Neural cell (in vitro differentiated cells): ENCODE data around the gene TLE2. TPM values are rescaled to one million over a fixed set of nuclear protein-coding genes. Genes with fewer than 3 reads are reported as not detected.

Experiments used
- H2AFZ ChIP-seq: fragments of 200-600, 300-800 bp; sonication (generic), shearing (Covaris generic); 2 replicates; pipeline ENCODE4 v1.6.0; 2014; ENCODE audit warnings: low read depth, mild to moderate bottlenecking, antibody characterized with exemption, low read length, moderate library complexity
- H3F3A ChIP-seq: fragments of 200-600 bp; shearing (Covaris generic); 2 replicates; pipeline ENCODE4 v1.6.1; 2016; ENCODE audit warnings: mild to moderate bottlenecking, moderate library complexity, mixed read lengths, antibody characterized with exemption, low read length; ENCODE audit not compliant: insufficient read depth, poor library complexity, severe bottlenecking
- H3K27ac ChIP-seq: fragments of 200-600, 300-800 bp; sonication (generic), shearing (Covaris generic); 2 replicates; pipeline ENCODE4 v1.5.1; 2014; ENCODE audit warnings: mild to moderate bottlenecking, low read length, moderate library complexity
- H3K27me3 ChIP-seq: fragments of 300-800, 200-600 bp; sonication (generic), shearing (Covaris generic); 2 replicates; pipeline ENCODE4 v1.6.0; 2014; ENCODE audit warnings: mild to moderate bottlenecking, low read depth, low read length, moderate library complexity; ENCODE audit not compliant: insufficient read depth
- H3K36me3 ChIP-seq: fragments of 300-800, 200-600 bp; sonication (generic), shearing (Covaris generic); 2 replicates; pipeline ENCODE4 v1.5.1; 2014; ENCODE audit warnings: mild to moderate bottlenecking, antibody characterized with exemption, low read length, moderate library complexity; ENCODE audit not compliant: insufficient read depth
- H3K4me2 ChIP-seq: fragments of 300-800, 200-600 bp; sonication (generic), shearing (Covaris generic); 2 replicates; pipeline ENCODE4 v1.6.0; 2014; ENCODE audit warnings: mild to moderate bottlenecking, low read length
- H3K4me3 ChIP-seq: fragments of 300-800, 200-600 bp; sonication (generic), shearing (Covaris generic); 2 replicates; pipeline ENCODE4 v1.5.1; 2014; ENCODE audit warnings: mild to moderate bottlenecking, low read length, moderate library complexity
- H3K79me2 ChIP-seq: fragments of 200-600 bp; shearing (Covaris generic); replicated peaks from 2 replicates; pipeline ENCODE4 v1.6.0; 2014; ENCODE audit warnings: mild to moderate bottlenecking, low read length, moderate library complexity; ENCODE audit not compliant: insufficient read depth
- H3K9ac ChIP-seq: fragments of 300-800, 200-600 bp; sonication (generic), shearing (Covaris generic); 2 replicates; pipeline ENCODE4 v1.6.1; 2016; ENCODE audit warnings: mild to moderate bottlenecking, low read length, mixed read lengths
- H3K9me2 ChIP-seq: fragments of 200-600 bp; shearing (Covaris generic); 2 replicates; pipeline ENCODE4 v1.6.1; 2016; ENCODE audit warnings: mild to moderate bottlenecking, low read length, mixed read lengths; ENCODE audit not compliant: insufficient read depth
- H3K9me3 ChIP-seq: fragments of 200-600, 300-800 bp; sonication (generic), shearing (Covaris generic); 2 replicates; pipeline ENCODE4 v1.6.1; 2016; ENCODE audit warnings: mild to moderate bottlenecking, mixed run types, low read length, moderate library complexity, mixed read lengths
- H4K20me1 ChIP-seq: fragments of 200-600 bp; shearing (Covaris generic); 2 replicates; pipeline ENCODE4 v1.6.1; 2016; ENCODE audit warnings: mild to moderate bottlenecking, mixed run types; ENCODE audit not compliant: insufficient read depth
- CTCF ChIP-seq: fragments of 450-650 bp; IDR thresholded peaks from 2 replicates; pipeline ENCODE4 v1.5.1; 2014; ENCODE audit warnings: antibody characterized with exemption, mild to moderate bottlenecking, moderate library complexity; ENCODE audit not compliant: poor library complexity, severe bottlenecking
- EP300 ChIP-seq: fragments of 450-650 bp; conservative IDR thresholded peaks from 2 replicates; pipeline ENCODE4 v1.6.1; 2014; ENCODE audit warnings: antibody characterized with exemption, mild to moderate bottlenecking, moderate library complexity; ENCODE audit not compliant: poor library complexity, severe bottlenecking
- EZH2 ChIP-seq: fragments of 200-600, 300-800 bp; shearing (Covaris generic), sonication (generic); IDR thresholded peaks from 2 replicates; pipeline ENCODE4 v1.6.1; 2014; ENCODE audit warnings: antibody characterized with exemption, low read length, borderline replicate concordance, mild to moderate bottlenecking; ENCODE audit not compliant: insufficient read depth, poor library complexity, severe bottlenecking
- MXI1 ChIP-seq: fragments of 450-650 bp; conservative IDR thresholded peaks from 2 replicates; pipeline ENCODE4 v1.6.1; 2014; ENCODE audit warnings: antibody characterized with exemption, mild to moderate bottlenecking; ENCODE audit not compliant: poor library complexity, severe bottlenecking
- POLR2AphosphoS5 ChIP-seq: IDR thresholded peaks from 2 replicates; pipeline ENCODE4 v1.6.1; 2012
- RAD21 ChIP-seq: fragments of 450-650 bp; conservative IDR thresholded peaks from 2 replicates; pipeline ENCODE4 v1.6.1; 2014; ENCODE audit warnings: antibody characterized with exemption, mild to moderate bottlenecking, moderate library complexity
- REST ChIP-seq: IDR thresholded peaks from 2 replicates; pipeline ENCODE4 v1.6.1; 2012; ENCODE audit warnings: borderline replicate concordance
- SMC3 ChIP-seq: fragments of 450-650 bp; conservative IDR thresholded peaks from 2 replicates; pipeline ENCODE4 v1.6.1; 2014; ENCODE audit warnings: antibody characterized with exemption, mild to moderate bottlenecking, moderate library complexity; ENCODE audit not compliant: poor library complexity
- TAF1 ChIP-seq: IDR thresholded peaks from 2 replicates; pipeline ENCODE4 v1.6.1; 2012; ENCODE audit warnings: low read depth
- polyA plus RNA-seq: library from polyadenylated mRNA; depleted of rRNA; stranded (reverse); fragments of >200 nt; gene quantifications from 2 replicates; pipeline ENCODE4 v1.2.3, GENCODE V29; 2014

Gene TLE2
- polyA plus RNA-seq, 1 donor from 2014 or later = 7.0 TPM

GRCh38 chr19:3046698-3047495, 17.8 kb upstream of the TLE2 start:
- Histone ChIP-seq H3K27ac (no peak overlapping the region), H3K36me3 (no peaks in the 10 kb centered on the region), H3K79me2 (no peaks in the 10 kb centered on the region), H3K9me3 (no peaks in the 10 kb centered on the region), H3F3A (no peaks in the 10 kb centered on the region), H2AFZ (no peak overlapping the region), H3K9ac (peak overlapping the region; percentile 36), H3K4me2 (no peak overlapping the region), H4K20me1 (no peaks in the 10 kb centered on the region), H3K9me2 (no peaks in the 10 kb centered on the region), H3K4me3 (peak overlapping the region; percentile 46), H3K27me3 (peaks cover 38% of the 10 kb centered on the region)
- TF ChIP-seq REST (no peak), MXI1 (no peak), RAD21 (no peak), TAF1 (no peak), CTCF (no peak), EZH2 (no peak), POLR2AphosphoS5 (no peak), EP300 (no peak), SMC3 (no peak)

GRCh38 chr19:3045885-3046697, 17.0 kb upstream of the TLE2 start:
- TF ChIP-seq RAD21 (no peak), EP300 (no peak), TAF1 (no peak), EZH2 (no peak), MXI1 (no peak), POLR2AphosphoS5 (no peak), REST (no peak), CTCF (no peak), SMC3 (no peak)
- H2AFZ ChIP-seq = no peak overlapping the region
- H3K9me2 ChIP-seq = no peaks in the 10 kb centered on the region
- H3K27ac ChIP-seq = no peak overlapping the region
- H3K36me3 ChIP-seq = no peaks in the 10 kb centered on the region
- no peaks in the 10 kb centered on the region for H4K20me1 ChIP-seq
- peak overlapping the region; percentile 36 for H3K9ac ChIP-seq
- peaks cover 46% of the 10 kb centered on the region for H3K27me3 ChIP-seq
- H3F3A ChIP-seq = no peaks in the 10 kb centered on the region
- H3K79me2 ChIP-seq = no peaks in the 10 kb centered on the region
- H3K4me3 ChIP-seq = peak overlapping the region; percentile 46
- H3K4me2 ChIP-seq = no peak overlapping the region
- no peaks in the 10 kb centered on the region for H3K9me3 ChIP-seq
